ENCODE data around the gene PLEKHM2. TPM values are rescaled to one million over a fixed set of nuclear protein-coding genes. Genes with fewer than 3 reads are reported as not detected.
"Not testable (repeated sequence)": the region's sequence is repeated elsewhere in the genome, so short reads cannot be mapped to it uniquely, and the experiment has no call there.

PLEKHM2 gene
- total RNA-seq, 1 donor from 2014 or later: 80.4 TPM

- H3K36me3 ChIP-seq: peaks cover 97% of the 10 kb centered on the region
- no peak for TF ChIP-seq CTCF (IDR thresholded peaks at IDR 0.05)
- H3K9me3 ChIP-seq: no peaks in the 10 kb centered on the region
- ATAC-seq: no peak
- H3K27me3 ChIP-seq (ENCODE audit: low read depth): no peaks in the 10 kb centered on the region
- no peaks in the 10 kb centered on the region for H3K4me1 ChIP-seq
- intact Hi-C loops (cut with DNase I): no loop called here
- H3K4me3 ChIP-seq: no peak overlapping the region
- no peak overlapping the region for H3K27ac ChIP-seq
- no peak for DNase-seq
These were observed 43.5 kb upstream of the PLEKHM2 start for GRCh38 chr1:15640667-15641066.

DNA sequence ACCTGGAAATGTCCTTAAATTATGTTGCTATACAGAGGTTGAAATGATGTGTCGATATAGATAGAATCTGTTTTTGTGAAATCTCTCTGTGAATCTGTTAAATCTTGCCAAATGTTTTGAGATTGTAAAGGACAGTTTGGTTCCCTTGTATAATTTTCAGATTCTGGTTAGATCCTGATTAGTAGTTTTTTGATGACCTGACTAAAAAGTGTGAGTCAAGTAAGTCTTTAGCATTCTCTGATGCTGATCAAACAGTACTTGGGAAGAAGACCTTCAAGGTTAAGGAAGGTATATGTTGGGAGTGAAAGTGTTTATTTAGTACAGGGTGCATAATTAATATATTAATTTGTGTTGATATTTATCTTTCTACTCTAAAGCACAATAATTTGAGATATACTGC is 34.2 kb upstream of the PLEKHM2 start:
- H3K36me3 ChIP-seq: peaks cover 98% of the 10 kb centered on the region
- intact Hi-C loops (cut with DNase I): no loop called here
- no peaks in the 10 kb centered on the region for H3K27me3 ChIP-seq (ENCODE audit: low read depth)
- DNase-seq (no peak), ATAC-seq (no peak)
- H3K4me3 ChIP-seq: no peak overlapping the region
- no peak overlapping the region for H3K27ac ChIP-seq
- TF ChIP-seq CTCF (IDR thresholded peaks at IDR 0.05): no peak
- H3K4me1 ChIP-seq: no peaks in the 10 kb centered on the region
- H3K9me3 ChIP-seq: no peaks in the 10 kb centered on the region

GRCh38 chr1:15650433-15650832 is 33.7 kb upstream of the PLEKHM2 start:
- Histone ChIP-seq H3K4me1 (no peaks in the 10 kb centered on the region), H3K36me3 (peaks cover 99% of the 10 kb centered on the region), H3K27ac (no peak overlapping the region), H3K4me3 (no peak overlapping the region), H3K9me3 (no peaks in the 10 kb centered on the region), H3K27me3 (ENCODE audit: low read depth) (no peaks in the 10 kb centered on the region)
- intact Hi-C loops (cut with DNase I): no loop called here
- DNase-seq (no peak), ATAC-seq (no peak)
- TF ChIP-seq CTCF (IDR thresholded peaks at IDR 0.05): no peak

- intact Hi-C loops (cut with DNase I); H3K4me3 ChIP-seq; H3K27ac ChIP-seq; ATAC-seq; DNase-seq; H3K4me1 ChIP-seq; H3K27me3 ChIP-seq (ENCODE audit: low read depth); H3K9me3 ChIP-seq: not testable (repeated sequence)
- peaks cover 99% of the 10 kb centered on the region for H3K36me3 ChIP-seq
These were observed 32.0 kb upstream of the PLEKHM2 start for GRCh38 chr1:15652130-15652529.

GRCh38 chr1:15654091-15654690 is 29.9 kb upstream of the PLEKHM2 start:
- TF ChIP-seq CTCF (IDR thresholded peaks at IDR 0.05): no peak
- H3K27ac ChIP-seq: no peak overlapping the region
- intact Hi-C loops (cut with DNase I): no loop called here

GRCh38 chr1:15656464-15656863 is 27.7 kb upstream of the PLEKHM2 start:
- intact Hi-C loops (cut with DNase I): no loop called here
- no peak overlapping the region for H3K4me3 ChIP-seq
- no peak overlapping the region for H3K27ac ChIP-seq
- no peaks in the 10 kb centered on the region for H3K27me3 ChIP-seq (ENCODE audit: low read depth)
- DNase-seq (no peak), ATAC-seq (no peak)
- H3K4me1 ChIP-seq: peaks cover 8% of the 10 kb centered on the region
- no peak for TF ChIP-seq CTCF (IDR thresholded peaks at IDR 0.05)
- no peaks in the 10 kb centered on the region for H3K9me3 ChIP-seq
- peaks cover 93% of the 10 kb centered on the region for H3K36me3 ChIP-seq

More at GRCh38 chr1:15654091-15654690, 29.9 kb upstream of the PLEKHM2 start:
- no peak for ATAC-seq
- no peak overlapping the region for H3K4me3 ChIP-seq
- peaks cover 8% of the 10 kb centered on the region for H3K4me1 ChIP-seq
- no peaks in the 10 kb centered on the region for H3K9me3 ChIP-seq
- no peaks in the 10 kb centered on the region for H3K27me3 ChIP-seq (ENCODE audit: low read depth)
- no peak for DNase-seq
- H3K36me3 ChIP-seq: peaks cover 93% of the 10 kb centered on the region
